HG03439 (cell line): ENCODE results near the gene NAT10.

ENCODE experiments used
- ATAC-seq: cut with Tn5 transposase; IDR thresholded peaks from one replicate; pipeline ENCODE4 v1.9.1; 2021; ENCODE audit warnings: mild to moderate bottlenecking, moderate library complexity; ENCODE audit not compliant: unreplicated experiment

Gene NAT10

DNA sequence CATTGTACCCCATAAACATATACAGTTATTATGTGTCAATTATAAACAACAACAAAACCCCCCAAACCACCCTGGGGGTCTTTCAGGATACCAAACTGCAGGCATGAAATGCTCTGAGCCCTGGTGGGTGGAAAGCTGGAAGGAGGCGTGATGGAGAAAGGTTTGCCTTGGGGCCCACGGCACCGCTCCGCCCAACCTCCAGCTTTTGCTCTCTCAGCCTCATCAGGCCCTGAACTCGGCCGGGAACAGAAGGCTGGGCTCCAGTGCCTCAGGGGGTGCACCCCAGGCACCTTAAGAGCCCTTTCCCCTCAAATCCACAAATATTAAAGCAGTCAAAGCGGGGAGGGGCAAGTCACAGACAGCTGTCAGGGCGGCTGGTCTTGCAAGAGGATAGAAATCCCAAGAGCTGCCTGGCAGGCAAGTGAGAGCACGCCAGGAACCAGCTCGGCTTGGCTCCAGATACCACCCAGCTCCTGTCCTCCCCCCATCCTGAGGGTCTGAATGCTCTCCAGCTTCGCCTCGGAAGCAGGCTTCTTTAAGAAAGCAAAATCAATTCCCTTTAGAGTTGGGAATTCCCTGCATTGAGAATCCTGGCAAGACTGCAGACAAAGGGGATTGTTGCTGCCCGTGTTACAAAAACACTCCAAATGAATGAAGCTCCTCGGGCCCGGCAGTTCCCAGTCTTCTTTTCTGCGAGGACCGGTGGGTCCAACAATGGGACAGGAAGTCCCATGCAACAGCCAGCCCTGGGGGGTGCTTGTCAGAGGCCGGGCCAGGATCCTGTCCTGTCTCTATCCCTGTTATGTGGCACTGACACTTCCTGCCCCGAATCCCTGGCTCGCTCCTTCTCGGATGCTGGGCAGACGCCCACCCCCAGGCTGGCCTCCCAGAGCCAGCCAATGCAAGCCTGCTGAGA lies 80.8 kb downstream of the NAT10 start:
- no peak for ATAC-seq

- ATAC-seq: no peak
Observed at GRCh38 chr11:34188181-34188580, 82.8 kb downstream of the NAT10 start.

DNA sequence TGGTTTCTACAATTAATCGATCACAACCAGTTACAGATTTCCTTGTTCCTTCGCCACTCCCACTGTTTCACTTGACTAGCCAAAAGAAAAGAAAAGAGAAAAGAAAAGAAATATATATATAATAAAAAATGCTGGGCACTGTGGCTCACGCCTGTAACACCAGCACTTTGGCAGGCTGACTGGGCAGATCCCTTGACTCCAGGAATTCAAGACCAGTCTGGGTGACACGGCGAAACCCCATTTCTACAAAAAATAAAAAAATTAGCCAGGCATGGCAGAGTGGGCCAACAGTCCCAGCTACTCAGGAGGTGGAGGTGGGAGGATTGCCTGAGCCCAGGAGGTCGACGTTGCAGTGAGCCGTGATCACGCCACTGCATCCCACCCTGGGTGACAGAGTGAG lies 83.8 kb downstream of the NAT10 start:
- ATAC-seq: no peak

GRCh38 chr11:34190192-34191139 lies 85.0 kb downstream of the NAT10 start:
- no peak for ATAC-seq

- ATAC-seq: no peak
Observed at GRCh38 chr11:34191578-34191977, 86.1 kb downstream of the NAT10 start.

DNA sequence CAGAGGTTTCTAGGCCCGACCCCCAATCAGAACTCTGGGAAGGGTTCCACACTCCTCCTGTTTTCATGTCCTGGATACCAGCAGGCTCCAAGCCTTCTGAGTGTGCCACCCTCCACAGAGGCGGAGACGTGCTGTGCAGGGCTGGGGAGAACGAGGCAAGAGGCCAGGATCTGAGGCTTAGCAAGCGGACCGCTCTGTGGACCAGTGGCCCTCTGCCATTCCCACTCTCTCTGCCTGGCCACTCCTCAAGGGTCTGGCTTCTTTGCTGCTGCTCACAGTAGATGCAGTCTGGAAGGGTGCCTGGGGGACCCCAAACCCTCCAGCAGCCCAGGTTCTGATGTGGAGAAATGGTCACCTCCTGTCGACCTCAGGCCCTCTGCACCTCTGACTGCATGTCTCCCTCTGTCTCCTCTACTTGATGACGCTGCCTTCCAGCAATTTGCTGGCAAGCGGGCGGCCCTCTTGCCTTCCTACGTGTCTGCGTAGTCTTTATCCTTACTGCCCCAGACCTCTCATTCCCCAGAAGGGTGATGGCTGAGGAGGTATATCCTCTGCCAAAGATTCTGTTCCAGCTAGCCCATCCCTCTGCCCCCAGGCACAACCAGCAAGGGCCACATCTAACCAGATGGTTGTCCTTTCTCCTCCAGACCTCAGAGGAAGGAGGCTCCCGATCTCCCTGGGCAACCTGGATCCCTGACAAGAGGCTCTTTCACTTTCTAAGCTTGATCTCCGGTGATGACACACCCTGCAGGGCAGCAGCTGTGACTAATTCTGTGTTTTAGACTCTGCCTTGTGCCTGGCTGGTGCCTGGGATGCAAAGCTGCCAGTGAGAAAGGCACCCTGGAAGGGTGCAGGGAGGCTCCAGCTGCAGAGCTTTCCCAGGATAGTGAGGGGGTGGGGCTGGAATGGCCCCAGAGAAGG lies 87.3 kb downstream of the NAT10 start:
- no peak for ATAC-seq

DNA sequence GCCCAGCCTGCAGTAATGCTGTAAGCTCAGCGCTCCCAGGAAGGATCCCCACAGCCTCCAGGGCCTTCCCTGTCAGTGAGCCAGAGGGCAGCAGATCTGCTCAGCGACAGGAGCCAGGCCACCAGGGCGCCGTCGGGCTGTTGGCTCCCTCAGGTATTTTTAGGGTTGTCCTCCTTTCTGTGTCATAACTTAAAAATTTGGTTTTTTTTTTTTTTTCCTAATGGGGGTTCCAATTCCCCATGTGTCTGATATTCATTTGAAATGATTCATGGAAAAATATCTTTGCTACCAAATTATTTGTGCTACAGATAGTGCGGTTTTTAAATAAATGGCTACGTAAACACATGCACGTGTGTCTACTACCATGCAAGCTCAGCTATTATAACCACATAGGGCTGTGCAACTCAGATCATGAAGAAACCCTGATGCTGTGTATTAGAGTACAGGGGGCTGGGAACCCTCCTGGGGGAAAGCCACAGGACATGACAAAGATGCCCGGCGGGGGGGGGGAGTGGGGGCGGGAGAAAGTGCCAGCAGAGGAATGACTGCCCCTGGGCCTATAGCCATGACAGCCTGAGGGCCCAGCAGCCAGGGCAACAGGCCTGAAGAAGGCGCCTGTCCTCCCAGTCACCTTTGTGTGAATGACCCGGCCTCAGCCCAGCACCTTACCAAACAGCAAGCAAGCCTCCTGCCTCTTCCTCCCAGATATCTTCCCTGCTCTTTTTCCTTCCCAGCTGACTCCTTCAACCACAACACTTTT lies 89.3 kb downstream of the NAT10 start:
- ATAC-seq: no peak
